GM19397 (cell line): ENCODE measurements around the gene CCZ1.
"Not testable (repeated sequence)": the region's sequence is repeated elsewhere in the genome, so short reads cannot be mapped to it uniquely, and the experiment has no call there.

ENCODE experiments used
- ATAC-seq: cut with Tn5 transposase; IDR thresholded peaks from one replicate; pipeline ENCODE4 v1.9.1; 2021; ENCODE audit warnings: mild to moderate bottlenecking, moderate library complexity; ENCODE audit not compliant: unreplicated experiment

CCZ1 gene

DNA sequence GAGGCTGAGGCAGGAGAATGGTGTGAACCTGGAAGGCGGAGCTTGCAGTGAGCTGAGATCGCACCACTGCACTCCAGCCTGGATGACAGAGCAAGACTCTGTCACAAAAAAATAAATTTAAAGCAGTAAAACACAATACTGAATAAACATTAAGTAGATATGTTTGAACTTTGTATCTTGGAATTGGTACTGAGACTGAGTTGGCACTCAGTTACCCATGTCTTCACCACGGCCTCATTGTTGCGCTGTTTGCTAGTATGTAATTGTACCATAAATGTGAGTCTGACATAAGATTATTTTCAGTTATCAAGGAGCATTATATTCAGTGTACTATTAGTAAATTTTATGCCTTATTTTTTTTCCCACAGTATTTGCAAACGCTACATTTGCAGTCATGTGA is 6.2 kb downstream of the CCZ1 start:
- not testable (repeated sequence) for ATAC-seq

DNA sequence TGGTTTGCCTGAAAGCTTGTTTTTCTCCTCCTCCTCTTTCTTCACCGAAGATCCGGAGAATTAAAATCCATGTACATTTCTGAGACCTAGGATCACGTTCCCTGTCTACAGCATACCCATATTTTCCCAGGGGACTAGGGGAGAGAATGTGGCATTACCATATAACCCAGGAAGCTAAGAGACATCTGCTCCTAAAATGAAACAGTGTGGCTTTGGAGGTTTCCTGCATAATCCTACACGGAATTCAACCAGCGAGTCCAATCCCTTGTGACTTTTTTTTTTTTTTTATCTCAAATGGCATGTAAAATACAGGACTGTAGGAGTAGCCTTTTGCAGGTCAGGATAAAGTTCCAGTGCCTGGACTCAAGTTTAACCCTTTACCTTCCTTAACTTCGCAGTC is 10.3 kb downstream of the CCZ1 start:
- not testable (repeated sequence) for ATAC-seq

DNA sequence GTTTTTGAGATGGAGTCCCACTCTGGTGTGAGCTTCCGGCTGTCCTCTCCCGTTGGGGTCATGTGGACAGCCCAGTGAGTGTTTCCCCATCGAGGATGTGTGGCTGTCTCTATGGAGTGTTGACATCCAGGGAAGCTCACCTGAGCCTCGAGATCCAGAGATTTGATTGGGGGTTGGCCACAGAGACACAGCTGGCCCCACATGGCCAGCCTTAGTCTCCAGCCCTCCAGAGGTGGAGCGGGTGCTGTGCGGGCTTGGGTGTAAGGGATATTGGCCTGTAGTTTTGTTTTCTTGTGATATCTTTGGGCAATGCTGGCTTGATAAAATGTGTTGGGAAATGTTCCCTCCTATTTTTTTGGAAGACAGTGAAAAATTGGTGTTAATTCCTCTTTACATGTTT is 18.0 kb downstream of the CCZ1 start:
- ATAC-seq, result not testable (repeated sequence)

DNA sequence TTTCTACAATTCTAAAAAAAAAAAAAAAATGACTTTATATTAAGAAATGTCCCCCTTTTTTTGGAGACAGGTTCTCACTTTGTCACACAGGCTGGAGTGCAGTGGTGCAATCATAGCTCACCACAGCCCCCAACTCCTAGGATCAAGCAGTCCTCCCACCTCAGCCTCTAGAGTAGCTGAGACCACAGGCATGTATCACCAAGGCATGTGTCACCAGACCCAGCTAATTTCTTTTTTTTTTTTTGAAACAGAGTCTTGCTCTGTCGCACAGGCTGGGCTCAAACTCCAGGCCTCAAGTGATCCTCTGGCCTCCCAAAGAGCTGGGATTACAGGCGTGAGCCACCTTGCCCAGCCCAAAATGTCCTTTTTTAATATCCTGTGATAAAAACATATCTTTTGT is 25.6 kb downstream of the CCZ1 start:
- not testable (repeated sequence) for ATAC-seq

DNA sequence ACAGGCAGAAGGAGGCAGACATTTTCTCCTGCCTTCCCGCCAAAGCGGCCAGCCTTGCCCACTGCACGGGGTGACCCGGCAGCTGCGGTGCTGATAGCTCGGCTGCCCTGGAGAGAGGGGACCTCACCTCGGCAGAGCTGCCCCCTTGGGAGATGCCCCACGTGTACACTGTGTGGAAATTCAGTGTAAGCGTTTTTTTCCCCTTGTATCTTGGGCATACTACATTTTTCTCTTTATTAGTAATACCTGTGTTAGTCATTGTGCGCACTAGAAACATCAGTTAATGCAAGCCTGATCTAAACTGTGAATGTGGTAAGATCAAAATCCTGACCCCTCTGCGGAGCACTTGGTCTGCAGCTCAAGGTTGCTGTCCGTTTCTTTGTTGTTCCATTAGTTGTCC is 26.1 kb downstream of the CCZ1 start:
- ATAC-seq, result not testable (repeated sequence)

DNA sequence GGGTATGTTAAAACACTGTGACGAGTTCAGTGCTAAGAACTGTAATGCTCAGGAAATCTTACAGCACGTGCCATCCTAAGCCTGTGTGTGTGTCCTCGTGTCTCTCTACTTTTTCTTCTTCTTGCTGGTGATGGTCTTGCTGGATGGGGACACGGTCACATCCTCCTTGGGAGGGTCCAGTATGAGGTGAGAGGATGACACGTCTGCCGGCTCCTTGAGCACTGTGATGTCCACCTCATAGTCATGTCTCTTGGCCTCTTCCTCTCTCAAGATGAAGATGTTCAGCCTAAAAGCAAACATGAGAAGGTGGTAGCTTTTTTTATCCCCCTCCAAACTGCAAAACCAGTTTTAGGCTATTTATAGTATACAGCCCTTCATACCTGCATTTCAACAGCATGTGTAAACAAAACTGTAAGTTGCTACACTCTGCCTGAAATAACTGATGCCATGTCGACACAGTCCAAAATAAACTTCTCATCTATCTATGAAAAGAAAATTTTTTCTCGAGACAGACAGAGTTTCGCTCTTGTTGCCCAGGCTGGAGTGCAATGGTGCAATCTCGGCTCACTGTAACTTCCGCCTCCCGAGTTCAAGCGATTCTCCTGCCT is 27.8 kb downstream of the CCZ1 start:
- ATAC-seq, result not testable (repeated sequence)

DNA sequence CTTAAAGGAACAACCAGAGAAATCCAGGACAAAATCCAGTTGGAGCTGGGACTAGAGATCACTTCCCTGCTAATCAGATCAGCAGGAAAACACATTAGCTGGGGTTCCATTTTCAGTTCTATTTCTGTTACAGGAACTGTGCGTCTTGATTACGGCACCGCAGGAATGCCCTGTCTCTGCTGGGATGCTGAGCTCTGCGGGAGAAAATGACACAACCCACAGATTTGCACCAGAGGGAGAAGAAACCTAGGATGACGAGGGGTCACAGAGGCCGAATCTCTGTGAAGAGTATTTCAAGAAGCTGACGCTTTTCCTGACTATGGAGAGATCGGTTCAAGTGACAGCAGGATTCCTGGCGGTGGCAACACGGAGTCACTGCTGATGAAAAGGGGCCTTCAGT is 31.8 kb downstream of the CCZ1 start:
- ATAC-seq, result not testable (repeated sequence)

DNA sequence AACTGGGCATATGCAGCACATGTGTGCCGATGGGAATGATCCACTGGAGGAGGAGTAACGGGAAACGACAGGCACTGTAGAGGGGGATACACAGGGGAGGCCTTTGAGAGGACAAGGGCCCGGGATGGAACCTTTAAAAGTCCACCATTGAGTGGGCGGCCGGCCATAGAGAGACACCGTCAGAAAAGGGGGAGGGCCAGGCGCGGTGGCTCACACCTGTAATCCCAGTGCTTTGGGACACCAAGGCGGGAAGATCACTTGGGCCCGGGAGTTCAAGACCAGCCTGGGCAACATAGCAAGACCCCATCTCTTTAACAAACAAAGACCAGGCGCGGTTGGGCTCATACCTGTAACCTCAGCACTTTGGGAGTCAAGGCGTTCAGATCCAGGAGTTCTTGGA is 32.7 kb downstream of the CCZ1 start:
- not testable (repeated sequence) for ATAC-seq

DNA sequence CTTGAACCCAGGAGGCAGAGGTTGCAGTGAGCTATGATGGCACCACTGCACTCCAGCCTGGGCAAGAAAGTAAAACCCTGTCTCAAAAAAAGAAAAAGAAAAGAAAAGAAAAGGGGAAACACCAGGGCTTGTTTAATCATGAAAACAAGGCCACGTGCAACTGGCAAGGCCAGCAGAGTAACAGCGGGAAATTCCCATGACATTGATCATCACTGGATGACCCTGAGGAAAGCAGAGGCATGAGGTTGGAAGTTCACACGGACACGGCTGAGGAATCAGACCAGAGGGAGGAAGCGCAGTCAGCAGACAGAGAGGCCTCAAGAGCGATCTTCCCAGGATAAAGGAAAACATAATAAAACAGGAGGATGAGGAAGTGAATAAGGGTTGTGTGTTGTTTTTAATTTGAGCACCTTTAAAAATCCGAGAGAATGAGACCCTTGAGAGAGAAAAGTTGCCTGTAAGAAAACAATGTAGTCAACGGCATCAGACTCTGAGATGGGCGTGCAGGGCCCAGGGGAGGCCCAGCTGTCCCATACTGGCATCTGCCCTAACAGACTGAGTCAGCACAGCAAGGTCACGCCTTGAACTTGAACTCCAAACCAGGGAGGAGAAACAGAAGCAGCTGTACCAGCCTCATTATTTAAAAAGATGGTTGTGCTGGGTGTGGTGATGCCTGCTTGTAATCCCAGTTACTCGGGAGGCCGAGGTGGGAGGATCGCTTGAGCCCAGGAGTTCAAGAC is 33.5 kb downstream of the CCZ1 start:
- not testable (repeated sequence) for ATAC-seq

DNA sequence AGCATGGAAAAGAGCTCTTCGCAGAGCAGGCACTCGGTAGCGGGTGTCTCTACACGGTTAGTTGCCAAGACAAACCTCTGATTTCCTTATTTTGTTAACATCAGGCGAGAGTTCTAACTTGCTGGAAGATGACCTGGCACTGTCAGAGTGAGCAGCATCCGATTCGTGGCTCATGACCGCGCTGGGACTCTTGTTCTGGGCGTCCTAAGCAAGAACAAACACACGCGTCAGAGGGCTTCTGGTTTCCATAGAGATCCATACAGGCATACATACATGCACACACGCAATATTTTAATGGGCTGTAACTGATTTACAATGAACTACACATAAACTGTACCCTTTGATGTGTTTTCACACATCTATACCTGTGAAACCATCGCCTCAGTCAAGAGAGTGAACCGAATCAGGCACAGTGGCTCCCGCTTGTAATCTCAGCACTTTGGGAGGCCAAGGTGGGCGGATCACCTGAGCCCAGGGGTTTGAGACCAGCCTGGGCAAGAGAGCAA is 36.5 kb downstream of the CCZ1 start:
- not testable (repeated sequence) for ATAC-seq

DNA sequence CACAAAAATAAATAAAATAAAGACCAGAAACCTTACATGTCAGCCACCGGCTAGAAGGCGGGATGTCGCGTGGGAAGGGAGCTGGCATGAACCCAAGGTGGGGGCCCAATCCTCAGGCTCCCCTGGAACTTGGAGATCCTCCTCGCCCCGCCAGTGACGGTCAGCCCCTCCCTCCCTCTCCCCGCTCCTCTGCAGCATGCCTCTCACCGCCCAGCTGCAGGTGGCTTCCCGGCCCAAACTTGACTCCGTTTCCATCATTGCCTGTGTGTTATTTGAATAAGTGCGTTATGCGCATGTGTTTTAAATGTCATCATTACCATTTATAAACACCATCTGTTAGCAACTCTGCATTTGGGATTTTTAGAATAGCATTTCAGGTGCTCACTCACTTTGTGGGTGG is 64.7 kb downstream of the CCZ1 start:
- not testable (repeated sequence) for ATAC-seq

DNA sequence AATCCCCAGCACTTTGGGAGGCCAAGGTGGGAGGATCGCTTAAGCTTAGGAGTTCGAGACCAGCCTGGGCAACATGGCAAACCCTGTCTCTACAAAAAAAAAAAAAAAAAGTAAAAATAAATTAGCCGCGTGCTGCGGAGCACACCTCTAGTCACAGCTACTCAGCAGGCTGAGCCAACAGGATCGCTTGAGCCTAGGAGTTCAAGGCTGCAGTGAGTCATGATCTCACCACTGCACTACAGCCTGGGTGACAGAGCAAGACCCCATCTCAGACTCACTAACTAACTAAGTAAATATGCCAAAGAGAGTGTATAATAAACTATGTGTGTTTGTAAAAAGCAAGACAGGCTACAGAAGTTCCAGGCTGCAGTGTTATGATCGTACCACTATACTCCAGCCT is 65.3 kb downstream of the CCZ1 start:
- ATAC-seq, result not testable (repeated sequence)

DNA sequence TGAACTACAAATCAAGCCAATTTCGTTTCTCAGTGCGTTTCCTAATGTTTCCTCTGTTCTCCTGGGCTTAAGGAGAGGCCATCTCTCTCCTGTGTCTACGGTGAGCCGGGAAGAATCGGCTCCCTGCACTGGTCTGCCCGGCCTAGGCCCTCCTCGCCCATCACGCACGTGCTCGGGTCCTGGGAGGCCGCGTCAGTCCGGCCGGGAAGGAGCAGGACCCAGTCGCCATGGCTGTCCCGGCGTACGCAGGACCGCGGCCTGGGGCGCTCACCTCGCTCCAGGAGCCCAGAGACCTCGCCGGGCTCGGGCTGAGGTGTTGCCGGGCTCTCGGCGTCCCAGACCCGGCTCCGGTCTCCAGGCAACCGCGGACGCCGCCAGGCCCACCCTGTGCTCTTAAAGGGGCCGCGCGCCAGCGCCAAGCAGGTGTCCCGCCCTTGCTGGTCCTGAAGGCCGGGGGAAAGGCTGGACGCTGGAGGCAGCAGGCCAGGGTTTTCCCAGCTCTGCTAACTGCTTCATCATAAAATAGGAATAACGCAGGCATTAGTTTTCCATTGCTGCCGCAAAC is 71.9 kb downstream of the CCZ1 start, which contains the start of gene RSPH10B:
Gene RSPH10B (minus strand): TSS at position 343 of the 565 bp plus-strand sequence. CDS start 3,573 bp downstream, outside the sequence.
- not testable (repeated sequence) for ATAC-seq

DNA sequence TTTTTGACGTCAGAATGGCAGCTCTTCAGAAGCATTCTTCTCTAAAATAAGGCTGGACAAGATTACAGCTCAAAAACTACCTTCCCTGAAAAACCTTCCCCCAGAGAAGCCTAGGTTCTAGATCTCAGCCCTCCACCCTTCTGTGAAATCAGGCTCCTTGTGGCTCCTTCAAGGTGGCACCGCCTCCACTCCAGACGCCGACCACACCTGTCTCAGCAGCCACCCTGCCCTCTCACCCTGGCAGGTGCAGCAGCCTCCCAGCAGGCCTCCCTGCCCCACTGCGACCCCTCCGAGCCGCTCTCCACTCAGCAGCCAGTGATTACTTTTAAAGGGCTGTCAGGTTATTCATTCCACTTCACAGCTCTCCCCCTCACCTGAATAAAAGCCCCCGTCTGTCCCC is 75.0 kb downstream of the CCZ1 start:
- not testable (repeated sequence) for ATAC-seq
